ENCODE measurements around the gene C1orf232. TPM values are rescaled to one million over a fixed set of nuclear protein-coding genes. Genes with fewer than 3 reads are reported as not detected.

C1orf232 gene
- total and polyA plus RNA-seq, 12 donors, result not detected

- peak overlapping the region in 9 of 10 donors; percentile 26 to 53 (median 39) for H3K4me3 ChIP-seq
- ATAC-seq, result peak in 7 of 8 donors; percentile 9 to 67 (median 49)
- peaks cover 28 to 76% (median 60%) of the 10 kb centered on the region in 9 donors for H3K4me1 ChIP-seq
- peak overlapping the region; percentile 68 to 97 (median 78) for H3K27ac ChIP-seq
- intact Hi-C loops (cut with DNase I), result loop anchor here in 1 of 10 donors (10.0 kb wide), 1 partner anchor 262 kb away; no protein-coding TSS in a partner anchor
- H3K27me3 ChIP-seq, result peaks cover 0 to 58% (median 0%) of the 10 kb centered on the region in 7 donors
- DNase-seq, result peak; percentile 78 to 85
- 17 to 29% methylated on average over 12 of the region's 12 CpGs for WGBS, 2 donors
- H3K9me3 ChIP-seq, result no peaks in the 10 kb centered on the region
- H3K36me3 ChIP-seq, result no peaks in the 10 kb centered on the region
- no peak for TF ChIP-seq CTCF (IDR thresholded peaks at IDR 0.05)
These were observed 12.3 kb downstream of the C1orf232 start for GRCh38 chr1:26156285-26157038.

GRCh38 chr1:26155370-26156284 lies 13.1 kb downstream of the C1orf232 start:
- 52 to 57% methylated on average over 21 of the region's 21 CpGs for WGBS, 2 donors
- peak overlapping the region in 9 of 10 donors; percentile 26 to 53 (median 39) for H3K4me3 ChIP-seq

GRCh38 chr1:26154750-26155149 lies 14.0 kb downstream of the C1orf232 start:
- WGBS, 2 donors, result 42 to 46% methylated on average over 9 of the region's 9 CpGs
- peak in 6 of 8 donors; percentile 38 to 65 (median 58) for ATAC-seq
- no peak for TF ChIP-seq CTCF (IDR thresholded peaks at IDR 0.05)
- H3K4me3 ChIP-seq, result peak overlapping the region in 2 of 10 donors; percentile 5 to 8
- intact Hi-C loops (cut with DNase I), result loop anchor here in 1 of 10 donors (10.0 kb wide), 1 partner anchor 260 kb away; no protein-coding TSS in a partner anchor
- peak overlapping the region; percentile 53 to 97 (median 76) for H3K27ac ChIP-seq
- H3K27me3 ChIP-seq, result peaks cover 0 to 43% (median 0%) of the 10 kb centered on the region in 7 donors
- peaks cover 18 to 59% (median 43%) of the 10 kb centered on the region in 9 donors for H3K4me1 ChIP-seq
- H3K9me3 ChIP-seq, result no peaks in the 10 kb centered on the region
- peak in 1 of 2 donors; percentile 55 for DNase-seq
- H3K36me3 ChIP-seq, result no peaks in the 10 kb centered on the region

More at GRCh38 chr1:26155370-26156284, 13.1 kb downstream of the C1orf232 start:
- intact Hi-C loops (cut with DNase I), result loop anchor here in 1 of 10 donors (10.0 kb wide), 1 partner anchor 261 kb away; no protein-coding TSS in a partner anchor
- peaks cover 0 to 50% (median 0%) of the 10 kb centered on the region in 7 donors for H3K27me3 ChIP-seq
- no peaks in the 10 kb centered on the region for H3K9me3 ChIP-seq
- H3K36me3 ChIP-seq, result no peaks in the 10 kb centered on the region
- no peak for TF ChIP-seq CTCF (IDR thresholded peaks at IDR 0.05)
- peak overlapping the region; percentile 68 to 97 (median 78) for H3K27ac ChIP-seq
- ATAC-seq, result peak in 7 of 8 donors; percentile 12 to 56 (median 26)
- H3K4me1 ChIP-seq, result peaks cover 21 to 67% (median 51%) of the 10 kb centered on the region in 9 donors
- peak in 1 of 2 donors; percentile 34 for DNase-seq

Measured in heart right ventricle (tissue), 16 donors.